HepG2 (cell line): ENCODE data around the gene AXIN1. TPM values are rescaled to one million over a fixed set of nuclear protein-coding genes. Genes with fewer than 3 reads are reported as not detected.
A peak's percentile ranks its signal among the peaks of the same experiment; 100 is the strongest.

Source experiments
- AKAP8 ChIP-seq: sonication (generic); formaldehyde crosslinking; IDR thresholded peaks from 2 replicates; pipeline ENCODE4 v1.5.1; 2020; ENCODE audit warnings: mild to moderate bottlenecking, missing genetic modification reagents
- ELF3 ChIP-seq: IDR thresholded peaks from 2 replicates; pipeline ENCODE4 v1.6.1; 2016; ENCODE audit warnings: missing genetic modification reagents, missing compliant biosample characterization
- EZH2 ChIP-seq: conservative IDR thresholded peaks from 2 replicates; pipeline ENCODE4 v1.6.1; 2012; ENCODE audit warnings: mild to moderate bottlenecking, low read depth, low read length, moderate library complexity
- MIER2 ChIP-seq: IDR thresholded peaks from 2 replicates; pipeline ENCODE4 v1.6.1; 2016; ENCODE audit warnings: missing biosample characterization, missing genetic modification reagents
- RAD21 ChIP-seq: fragments of 450-650 bp; formaldehyde crosslinking; IDR thresholded peaks from 2 replicates; pipeline ENCODE4 v1.5.0; 2020; ENCODE audit warnings: mild to moderate bottlenecking
- RBAK ChIP-seq: sonication (generic); formaldehyde crosslinking; IDR thresholded peaks from 2 replicates; pipeline ENCODE4 v1.5.1; 2020; ENCODE audit warnings: mild to moderate bottlenecking, missing genetic modification reagents
- SP1 ChIP-seq, 2 experiments: fragments of 450-650 bp in 1 of 2; sonication (generic) in 1 of 2; formaldehyde crosslinking in 1 of 2; IDR thresholded peaks; 2 replicates each; pipeline versions ENCODE4 v1.4.0 to v1.6.1; 2016 to 2020; ENCODE audit warnings: missing genetic modification reagents in 1 of 2
- ZNF292 ChIP-seq: sonication (generic); formaldehyde crosslinking; IDR thresholded peaks from 2 replicates; pipeline ENCODE4 v1.8.1; 2022; ENCODE audit warnings: mild to moderate bottlenecking, low read depth, missing genetic modification reagents, borderline replicate concordance
- polyA plus RNA-seq, 8 experiments: library from polyadenylated mRNA; depleted of rRNA in 3 of 8; stranded (reverse) in 7 of 8; unstranded in 1 of 8; fragments of >200 nt; fragmentation: Illumina TruSeq in 4 of 8; extraction: Trizol in 4 of 8; gene quantifications; 2 replicates each; pipeline versions ENCODE4 v1.2.1 to v1.2.3, GENCODE V29; 2011 to 2016; ENCODE audit warnings: low read depth in 4 of 8, missing spikeins in 1 of 8, mixed read lengths in 1 of 8; ENCODE audit not compliant: insufficient read depth in 1 of 8
- total RNA-seq, 5 experiments: library from RNA; depleted of rRNA; stranded (reverse); fragments of >200 nt; fragmentation: Illumina TruSeq; extraction: Trizol; gene quantifications; 2 replicates each; pipeline ENCODE4 v1.2.3, GENCODE V29; 2016; ENCODE audit warnings: low read depth in 1 of 5
- TF ChIP-seq, protein P1 (sequence below): sonication (generic); formaldehyde crosslinking; IDR thresholded peaks from 2 replicates; pipeline ENCODE4 v1.4.0; 2020; ENCODE audit warnings: missing genetic modification reagents
- TF ChIP-seq, protein P2 (sequence below): sonication (generic); formaldehyde crosslinking; IDR thresholded peaks from 2 replicates; pipeline ENCODE4 v1.5.1; 2020; ENCODE audit warnings: missing genetic modification reagents, mild to moderate bottlenecking, borderline replicate concordance
- TF ChIP-seq, protein P3 (sequence below): IDR thresholded peaks from 2 replicates; pipeline ENCODE4 v1.6.1; 2016
- TF ChIP-seq, protein P4 (sequence below): sonication (generic); formaldehyde crosslinking; IDR thresholded peaks from 2 replicates; pipeline ENCODE4 v1.5.0; 2020; ENCODE audit warnings: missing genetic modification reagents
- TF ChIP-seq, protein P5 (sequence below): sonication (generic); formaldehyde crosslinking; IDR thresholded peaks from 2 replicates; pipeline ENCODE4 v1.4.0; 2020; ENCODE audit warnings: missing genetic modification reagents, borderline replicate concordance

AXIN1 gene
- total and polyA plus RNA-seq, 2 of the 13 experiments (the other 11 are each of a cell fraction or from before 2014, with no cell fraction given), result 24.0 to 26.0 TPM

GRCh38 chr16:272633-273546 is 79.6 kb downstream of the AXIN1 start (continued):
- TF ChIP-seq SP1 (IDR thresholded peaks at IDR 0.05), result no peak
- no peak for TF ChIP-seq SP1 (CRISPR knock-in tag; IDR thresholded peaks at IDR 0.05)
- TF ChIP-seq, protein P1, sequence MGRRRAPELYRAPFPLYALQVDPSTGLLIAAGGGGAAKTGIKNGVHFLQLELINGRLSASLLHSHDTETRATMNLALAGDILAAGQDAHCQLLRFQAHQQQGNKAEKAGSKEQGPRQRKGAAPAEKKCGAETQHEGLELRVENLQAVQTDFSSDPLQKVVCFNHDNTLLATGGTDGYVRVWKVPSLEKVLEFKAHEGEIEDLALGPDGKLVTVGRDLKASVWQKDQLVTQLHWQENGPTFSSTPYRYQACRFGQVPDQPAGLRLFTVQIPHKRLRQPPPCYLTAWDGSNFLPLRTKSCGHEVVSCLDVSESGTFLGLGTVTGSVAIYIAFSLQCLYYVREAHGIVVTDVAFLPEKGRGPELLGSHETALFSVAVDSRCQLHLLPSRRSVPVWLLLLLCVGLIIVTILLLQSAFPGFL (CRISPR knock-in tag), result no peak
- TF ChIP-seq, protein P2, sequence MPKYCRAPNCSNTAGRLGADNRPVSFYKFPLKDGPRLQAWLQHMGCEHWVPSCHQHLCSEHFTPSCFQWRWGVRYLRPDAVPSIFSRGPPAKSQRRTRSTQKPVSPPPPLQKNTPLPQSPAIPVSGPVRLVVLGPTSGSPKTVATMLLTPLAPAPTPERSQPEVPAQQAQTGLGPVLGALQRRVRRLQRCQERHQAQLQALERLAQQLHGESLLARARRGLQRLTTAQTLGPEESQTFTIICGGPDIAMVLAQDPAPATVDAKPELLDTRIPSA (CRISPR knock-in tag), result no peak
- no peak for TF ChIP-seq RBAK (CRISPR knock-in tag)
- TF ChIP-seq MIER2 (CRISPR knock-in tag), result no peak
- TF ChIP-seq, protein P3, sequence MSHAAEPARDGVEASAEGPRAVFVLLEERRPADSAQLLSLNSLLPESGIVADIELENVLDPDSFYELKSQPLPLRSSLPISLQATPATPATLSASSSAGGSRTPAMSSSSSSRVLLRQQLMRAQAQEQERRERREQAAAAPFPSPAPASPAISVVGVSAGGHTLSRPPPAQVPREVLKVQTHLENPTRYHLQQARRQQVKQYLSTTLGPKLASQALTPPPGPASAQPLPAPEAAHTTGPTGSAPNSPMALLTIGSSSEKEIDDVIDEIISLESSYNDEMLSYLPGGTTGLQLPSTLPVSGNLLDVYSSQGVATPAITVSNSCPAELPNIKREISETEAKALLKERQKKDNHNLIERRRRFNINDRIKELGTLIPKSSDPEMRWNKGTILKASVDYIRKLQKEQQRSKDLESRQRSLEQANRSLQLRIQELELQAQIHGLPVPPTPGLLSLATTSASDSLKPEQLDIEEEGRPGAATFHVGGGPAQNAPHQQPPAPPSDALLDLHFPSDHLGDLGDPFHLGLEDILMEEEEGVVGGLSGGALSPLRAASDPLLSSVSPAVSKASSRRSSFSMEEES (CRISPR knock-in tag), result no peak
- TF ChIP-seq EZH2, result peak; percentile 81
- peak; percentile 82 for TF ChIP-seq RAD21 (CRISPR knock-in tag)
- TF ChIP-seq, protein P4, sequence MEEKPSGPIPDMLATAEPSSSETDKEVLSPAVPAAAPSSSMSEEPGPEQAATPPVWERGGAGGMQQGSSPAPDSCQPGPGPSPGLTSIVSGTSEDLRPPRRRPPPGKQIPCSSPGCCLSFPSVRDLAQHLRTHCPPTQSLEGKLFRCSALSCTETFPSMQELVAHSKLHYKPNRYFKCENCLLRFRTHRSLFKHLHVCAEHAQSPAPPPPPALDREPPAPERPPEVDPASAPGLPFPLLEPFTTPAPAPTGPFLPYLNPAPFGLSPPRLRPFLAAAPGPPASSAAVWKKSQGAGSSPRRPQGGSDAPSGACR (CRISPR knock-in tag), result no peak
- TF ChIP-seq ZNF292, result 0 out of 2 replicates have a peak, but pooled peaks have one; percentile 17
- no peak for TF ChIP-seq ELF3 (CRISPR knock-in tag)
- TF ChIP-seq, protein P5, sequence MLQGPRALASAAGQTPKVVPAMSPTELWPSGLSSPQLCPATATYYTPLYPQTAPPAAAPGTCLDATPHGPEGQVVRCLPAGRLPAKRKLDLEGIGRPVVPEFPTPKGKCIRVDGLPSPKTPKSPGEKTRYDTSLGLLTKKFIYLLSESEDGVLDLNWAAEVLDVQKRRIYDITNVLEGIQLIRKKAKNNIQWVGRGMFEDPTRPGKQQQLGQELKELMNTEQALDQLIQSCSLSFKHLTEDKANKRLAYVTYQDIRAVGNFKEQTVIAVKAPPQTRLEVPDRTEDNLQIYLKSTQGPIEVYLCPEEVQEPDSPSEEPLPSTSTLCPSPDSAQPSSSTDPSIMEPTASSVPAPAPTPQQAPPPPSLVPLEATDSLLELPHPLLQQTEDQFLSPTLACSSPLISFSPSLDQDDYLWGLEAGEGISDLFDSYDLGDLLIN (CRISPR knock-in tag), result no peak
- no peak for TF ChIP-seq AKAP8 (CRISPR knock-in tag)
